HUDEP-2 (cell line): ENCODE results near the gene DVL3.
A peak's percentile ranks its signal among the peaks of the same experiment; 100 is the strongest.

Experiments
- DNase-seq, 76 experiments: peaks; one replicate each; lab custom pipeline; 2025; ENCODE audit not compliant: unreplicated experiment in 76 of 76; lab: John Stamatoyannopoulos, UW

Gene DVL3

DNA sequence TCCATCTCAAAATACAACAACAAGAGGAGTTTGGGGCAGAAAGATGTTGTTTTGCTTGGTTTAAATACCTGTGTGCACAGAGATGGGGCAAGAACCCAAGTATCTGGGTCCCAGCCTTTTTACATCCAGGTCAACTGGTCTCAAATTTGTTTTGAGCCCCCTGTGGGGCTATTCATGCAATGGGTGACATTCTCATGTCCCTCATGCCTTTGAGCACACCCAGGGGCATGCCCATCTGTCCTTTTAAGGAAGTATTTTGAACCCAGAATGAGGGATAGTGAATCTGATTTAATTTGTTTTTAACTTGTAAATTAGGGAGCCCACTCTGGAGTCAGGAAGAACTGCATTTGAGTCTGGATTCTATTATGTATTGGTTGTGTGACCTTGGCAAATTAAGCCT lies 45.6 kb downstream of the DVL3 start:
- DNase-seq, result no peak

- no peak for DNase-seq
These were observed 48.3 kb downstream of the DVL3 start for GRCh38 chr3:184203526-184203925.

- DNase-seq, result peak in 2 of 76 experiments; percentile 3 to 15
These were observed 54.2 kb downstream of the DVL3 start for GRCh38 chr3:184209146-184209923.

DNA sequence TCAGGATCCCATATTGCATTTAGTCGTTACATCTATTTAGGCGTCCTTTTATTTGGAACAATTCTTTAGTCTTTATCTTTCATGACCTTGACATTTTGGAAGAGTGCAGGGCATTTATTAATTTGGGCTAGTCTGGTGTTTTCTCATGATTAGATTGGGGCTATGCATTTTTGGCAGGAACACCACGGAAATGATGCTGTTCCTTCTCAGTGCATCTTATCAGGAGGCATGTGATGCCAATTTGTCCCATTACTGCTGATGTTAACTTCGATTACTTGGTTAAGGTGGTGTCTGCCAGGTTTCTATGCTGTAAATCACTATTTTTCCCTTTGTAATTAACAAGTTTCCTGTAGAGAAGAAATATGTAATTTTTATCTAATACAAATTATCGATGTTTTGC lies 56.1 kb downstream of the DVL3 start:
- peak in 34 of 76 experiments; percentile 1 to 73 (median 26) for DNase-seq

GRCh38 chr3:184211718-184212117 lies 56.5 kb downstream of the DVL3 start:
- DNase-seq, result no peak

GRCh38 chr3:184218814-184219213 lies 63.6 kb downstream of the DVL3 start:
- DNase-seq, result peak in 1 of 76 experiments; percentile 8

- DNase-seq, result no peak
These were observed 67.3 kb downstream of the DVL3 start for GRCh38 chr3:184222521-184222920.
